Measurements from ENCODE around the gene MPG. TPM values are rescaled to one million over a fixed set of nuclear protein-coding genes. Genes with fewer than 3 reads are reported as not detected.

Gene MPG
- total and polyA plus RNA-seq, 9 donors: 0.60 to 90.9 (median 48.4) TPM

DNA sequence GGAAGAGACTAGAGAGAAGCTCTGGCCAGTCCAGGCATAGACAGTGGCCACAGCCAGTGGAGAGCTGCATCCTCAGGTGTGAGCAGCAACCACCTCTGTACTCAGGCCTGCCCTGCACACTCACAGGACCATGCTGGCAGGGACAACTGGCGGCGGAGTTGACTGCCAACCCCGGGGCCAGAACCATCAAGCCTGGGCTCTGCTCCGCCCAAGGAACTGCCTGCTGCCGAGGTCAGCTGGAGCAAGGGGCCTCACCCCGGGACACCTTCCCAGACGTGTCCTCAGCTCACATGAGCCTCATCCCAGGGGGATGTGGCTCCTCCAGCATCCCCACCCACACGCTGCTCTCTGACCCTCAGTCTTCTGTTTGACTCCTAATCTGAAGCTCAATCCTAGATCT is 8.8 kb upstream of the MPG start:
- TF ChIP-seq EP300 (IDR thresholded peaks at IDR 0.05) (no peak), POLR2A (IDR thresholded peaks at IDR 0.05) (no peak)
- TF ChIP-seq, protein P1, sequence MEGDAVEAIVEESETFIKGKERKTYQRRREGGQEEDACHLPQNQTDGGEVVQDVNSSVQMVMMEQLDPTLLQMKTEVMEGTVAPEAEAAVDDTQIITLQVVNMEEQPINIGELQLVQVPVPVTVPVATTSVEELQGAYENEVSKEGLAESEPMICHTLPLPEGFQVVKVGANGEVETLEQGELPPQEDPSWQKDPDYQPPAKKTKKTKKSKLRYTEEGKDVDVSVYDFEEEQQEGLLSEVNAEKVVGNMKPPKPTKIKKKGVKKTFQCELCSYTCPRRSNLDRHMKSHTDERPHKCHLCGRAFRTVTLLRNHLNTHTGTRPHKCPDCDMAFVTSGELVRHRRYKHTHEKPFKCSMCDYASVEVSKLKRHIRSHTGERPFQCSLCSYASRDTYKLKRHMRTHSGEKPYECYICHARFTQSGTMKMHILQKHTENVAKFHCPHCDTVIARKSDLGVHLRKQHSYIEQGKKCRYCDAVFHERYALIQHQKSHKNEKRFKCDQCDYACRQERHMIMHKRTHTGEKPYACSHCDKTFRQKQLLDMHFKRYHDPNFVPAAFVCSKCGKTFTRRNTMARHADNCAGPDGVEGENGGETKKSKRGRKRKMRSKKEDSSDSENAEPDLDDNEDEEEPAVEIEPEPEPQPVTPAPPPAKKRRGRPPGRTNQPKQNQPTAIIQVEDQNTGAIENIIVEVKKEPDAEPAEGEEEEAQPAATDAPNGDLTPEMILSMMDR (IDR thresholded peaks at IDR 0.05): no peak
- intact Hi-C loops (cut with DNase I): no loop called here
- no peak for DNase-seq
- no peaks in the 10 kb centered on the region for H3K27me3 ChIP-seq
- no peaks in the 10 kb centered on the region for H3K9me3 ChIP-seq
- peaks cover 22% of the 10 kb centered on the region for H3K4me1 ChIP-seq (ENCODE audit: insufficient read depth)
- H3K27ac ChIP-seq: no peak overlapping the region
- WGBS, 3 donors: 73 to 83% (median 79%) methylated on average over 8 of the region's 8 CpGs
- no peaks in the 10 kb centered on the region for H3K36me3 ChIP-seq
- no peak overlapping the region for H3K4me3 ChIP-seq

DNA sequence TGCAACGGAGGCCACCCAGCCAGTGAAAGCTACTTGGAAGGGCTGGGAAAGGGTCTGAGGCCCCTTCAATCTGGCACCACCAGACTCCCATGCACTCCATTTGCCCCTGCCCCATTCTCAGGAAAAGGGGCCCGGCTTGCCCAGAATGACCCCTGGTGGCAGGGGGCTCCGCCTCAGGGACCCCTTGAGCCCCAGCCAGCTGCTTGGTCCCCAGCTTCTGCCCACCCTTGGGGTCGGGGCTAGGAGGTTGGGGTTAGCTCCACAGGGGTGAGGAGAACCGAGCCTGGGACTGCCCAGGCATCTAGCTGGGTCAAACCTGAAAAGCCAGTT is 6.8 kb upstream of the MPG start:
- H3K36me3 ChIP-seq: no peaks in the 10 kb centered on the region
- H3K4me3 ChIP-seq: peak overlapping the region; percentile 53
- H3K27ac ChIP-seq: peak overlapping the region; percentile 84 to 97
- intact Hi-C loops (cut with DNase I): no loop called here
- no peaks in the 10 kb centered on the region for H3K9me3 ChIP-seq
- no peaks in the 10 kb centered on the region for H3K27me3 ChIP-seq
- 31 to 46% (median 42%) methylated on average over 4 to 5 of the region's 5 CpGs for WGBS, 3 donors
- peaks cover 34% of the 10 kb centered on the region for H3K4me1 ChIP-seq (ENCODE audit: insufficient read depth)
- no peak for DNase-seq
- TF ChIP-seq POLR2A (IDR thresholded peaks at IDR 0.05) (no peak), EP300 (IDR thresholded peaks at IDR 0.05) (no peak)
- TF ChIP-seq, protein P1 (IDR thresholded peaks at IDR 0.05): no peak

DNA sequence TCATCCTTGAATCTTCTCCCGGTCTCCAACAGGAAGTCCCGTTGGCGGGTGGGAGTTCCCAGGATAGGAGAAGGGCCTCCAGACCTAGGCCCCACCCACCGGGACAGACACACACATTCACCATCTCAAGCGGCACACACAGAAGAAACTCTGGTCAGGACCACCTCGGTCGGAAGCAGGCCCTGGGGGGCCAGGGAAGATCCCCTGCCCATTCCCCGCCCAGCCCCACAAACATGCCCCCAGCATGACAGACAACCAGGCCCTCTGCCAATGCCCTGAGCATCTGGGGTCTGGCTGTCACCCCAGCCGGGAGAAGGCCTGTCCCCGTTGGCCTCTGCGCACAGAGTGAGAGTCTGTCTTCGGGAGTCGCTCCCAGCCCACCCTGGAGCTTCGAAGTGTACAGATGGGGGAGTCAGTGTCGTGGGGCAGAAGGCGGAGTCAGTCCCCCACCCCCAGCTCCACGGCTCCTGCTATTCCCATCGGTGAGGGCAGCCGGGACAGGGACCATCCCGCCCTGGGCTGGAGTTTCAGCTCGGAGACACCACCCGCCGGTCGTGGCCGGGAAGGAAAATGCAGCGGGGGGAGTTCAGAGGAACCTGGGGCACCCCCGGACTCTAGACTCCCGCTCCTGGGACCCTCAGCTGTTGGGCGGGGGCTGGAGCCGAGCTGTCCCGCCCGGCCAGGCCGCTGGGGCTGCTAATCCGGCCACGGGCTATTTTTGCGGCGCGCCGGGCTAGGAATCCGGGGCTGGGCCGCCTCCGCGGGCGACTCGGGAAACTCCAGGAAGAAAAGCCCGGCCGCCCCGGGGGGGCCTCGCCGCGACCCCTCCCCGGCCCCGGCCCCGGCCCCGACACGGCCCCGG is 6.3 kb upstream of the MPG start:
- H3K4me3 ChIP-seq: peak overlapping the region; percentile 53
- TF ChIP-seq, protein P1 (IDR thresholded peaks at IDR 0.05): peak in 1 of 3 donors; percentile 24
- no peak for TF ChIP-seq EP300 (IDR thresholded peaks at IDR 0.05)
- peak; percentile 52 for TF ChIP-seq POLR2A (IDR thresholded peaks at IDR 0.05)
- H3K4me1 ChIP-seq (ENCODE audit: insufficient read depth): peaks cover 34% of the 10 kb centered on the region
- H3K9me3 ChIP-seq: no peaks in the 10 kb centered on the region
- peak; percentile 75 to 86 (median 80) for DNase-seq
- 0 to 8% (median 1%) methylated on average over 17 to 57 of the region's 57 CpGs for WGBS, 3 donors
- intact Hi-C loops (cut with DNase I): no loop called here
- H3K27me3 ChIP-seq: no peaks in the 10 kb centered on the region
- peak overlapping the region; percentile 84 to 97 for H3K27ac ChIP-seq
- no peaks in the 10 kb centered on the region for H3K36me3 ChIP-seq

DNA sequence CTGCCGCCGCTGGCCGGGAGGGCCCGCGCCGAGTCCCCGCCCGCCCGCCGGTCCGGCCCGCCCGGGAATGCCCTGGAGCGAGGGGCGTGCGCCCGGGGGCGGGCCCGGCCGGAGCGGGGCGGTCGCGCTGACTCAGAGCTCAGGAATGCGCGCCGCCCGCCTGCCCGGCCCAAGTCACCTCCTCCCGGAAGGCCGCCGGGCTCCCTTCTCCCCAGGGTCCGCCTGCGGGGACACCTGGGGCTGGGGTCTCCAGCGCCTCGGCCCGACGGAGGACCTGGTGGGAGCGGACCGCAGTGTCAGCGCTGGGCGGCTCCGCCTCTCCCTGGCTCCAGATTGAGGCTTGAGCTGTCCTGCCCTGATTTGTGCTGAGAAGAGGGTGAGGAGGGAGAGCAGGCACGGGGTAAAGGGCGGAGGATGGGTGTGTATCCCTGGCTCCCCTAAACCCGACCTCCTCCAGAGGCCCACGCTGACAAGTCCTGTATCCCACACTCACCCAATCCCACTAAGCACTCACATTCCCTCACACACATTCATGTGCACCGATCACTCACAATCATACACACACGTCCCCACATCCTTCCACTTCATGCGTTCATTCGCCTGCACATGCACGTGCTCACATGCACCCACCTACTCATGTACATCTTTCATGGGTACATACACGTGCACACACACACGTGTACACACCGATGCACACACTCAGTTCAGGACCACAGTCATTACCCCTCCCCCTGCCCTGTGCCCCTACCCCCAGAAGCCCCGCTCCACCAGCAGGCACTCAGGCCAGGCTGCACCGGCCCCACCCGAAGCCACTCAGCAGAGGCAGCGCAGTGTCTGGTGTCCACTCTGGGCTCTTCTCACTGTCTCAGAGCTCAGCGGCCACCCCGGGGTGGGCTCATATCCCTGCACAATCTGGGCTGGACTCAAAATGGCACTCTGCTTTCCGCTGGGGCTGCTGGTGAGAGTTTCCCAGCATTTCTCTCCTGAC is 5.2 kb upstream of the MPG start, which contains the start of gene RHBDF1:
RHBDF1 (minus strand) TSS at position 71 of the 988 bp plus-strand sequence. CDS start 7,616 bp downstream, outside the sequence.
- WGBS, 3 donors: 22 to 42% (median 30%) methylated on average over 33 to 62 of the region's 62 CpGs
- peak within 1 kb of the TSS; percentile 84 to 97 for H3K27ac ChIP-seq
- intact Hi-C loops (cut with DNase I): no loop called here
- peak within 1 kb of the TSS; percentile 53 for H3K4me3 ChIP-seq
- no peaks in the 10 kb centered on the region for H3K9me3 ChIP-seq
- DNase-seq: peak; percentile 63 to 79 (median 71)
- H3K27me3 ChIP-seq: no peaks in the 10 kb centered on the region
- peaks cover 38% of the 10 kb centered on the region for H3K4me1 ChIP-seq (ENCODE audit: insufficient read depth)
- TF ChIP-seq EP300 (IDR thresholded peaks at IDR 0.05): no peak
- no peak for TF ChIP-seq POLR2A (IDR thresholded peaks at IDR 0.05)
- TF ChIP-seq, protein P1 (IDR thresholded peaks at IDR 0.05): no peak
- H3K36me3 ChIP-seq: no peaks in the 10 kb centered on the region
